GM12878 (cell line): ENCODE data around the gene ETV3L. TPM values are rescaled to one million over a fixed set of nuclear protein-coding genes. Genes with fewer than 3 reads are reported as not detected.

Source experiments
- BMI1 ChIP-seq: fragments of 450-650 bp; IDR thresholded peaks from 2 replicates; pipeline ENCODE4 v1.6.1; 2016; ENCODE audit warnings: mild to moderate bottlenecking, moderate library complexity, borderline replicate concordance
- BRCA1 ChIP-seq: IDR thresholded peaks from 2 replicates; pipeline ENCODE4 v1.6.1; 2011; ENCODE audit warnings: low read depth, low read length, improper control_type of control experiment
- CEBPB ChIP-seq, 2 experiments: fragments of 150-350 bp in 1 of 2; IDR thresholded peaks; 2 replicates each; pipeline ENCODE4 v1.6.1; 2012 to 2014; ENCODE audit warnings: low read depth in 2 of 2, low read length in 2 of 2, borderline replicate concordance in 1 of 2, inconsistent platforms in 1 of 2
- ESRRA ChIP-seq: IDR thresholded peaks from 2 replicates; pipeline ENCODE4 v1.6.1; 2012; ENCODE audit warnings: mild to moderate bottlenecking, low read length, improper control_type of control experiment
- FOXM1 ChIP-seq: IDR thresholded peaks from 2 replicates; pipeline ENCODE4 v1.6.1; 2012; ENCODE audit warnings: low read depth, mild to moderate bottlenecking, inconsistent platforms, low read length, moderate library complexity
- KAT2A ChIP-seq: conservative IDR thresholded peaks from 2 replicates; pipeline ENCODE4 v1.6.1; 2011; ENCODE audit warnings: low read depth, low read length; ENCODE audit not compliant: control insufficient read depth
- KDM1A ChIP-seq: fragments of 200-600 bp; sonication (generic); IDR thresholded peaks from 2 replicates; pipeline ENCODE4 v1.6.1; 2016; ENCODE audit warnings: borderline replicate concordance
- KLF5 ChIP-seq: fragments of 450-650 bp; IDR thresholded peaks from 2 replicates; pipeline ENCODE4 v1.6.1; 2014; ENCODE audit warnings: mild to moderate bottlenecking; ENCODE audit not compliant: partially characterized antibody
- MEF2B ChIP-seq: fragments of 450-650 bp; IDR thresholded peaks from 2 replicates; pipeline ENCODE4 v1.6.1; 2018; ENCODE audit warnings: mild to moderate bottlenecking, moderate library complexity; ENCODE audit not compliant: partially characterized antibody, poor library complexity, severe bottlenecking
- PAX5 ChIP-seq: IDR thresholded peaks from 2 replicates; pipeline ENCODE4 v1.6.1; 2011; ENCODE audit warnings: low read depth, low read length, borderline replicate concordance
- PML ChIP-seq: IDR thresholded peaks from 2 replicates; pipeline ENCODE4 v1.6.1; 2012; ENCODE audit warnings: low read length, inconsistent platforms
- RAD21 ChIP-seq: IDR thresholded peaks from 2 replicates; pipeline ENCODE4 v1.6.1; 2011; ENCODE audit warnings: mild to moderate bottlenecking, low read depth, low read length, moderate library complexity; ENCODE audit not compliant: insufficient read depth
- RELA ChIP-seq: fragments of 450-650 bp; IDR thresholded peaks from 2 replicates; pipeline ENCODE4 v1.8.0; 2014; ENCODE audit warnings: borderline replicate concordance; ENCODE audit not compliant: partially characterized antibody
- SREBF2 ChIP-seq: IDR thresholded peaks from 2 replicates; pipeline ENCODE4 v1.6.1; 2012; ENCODE audit warnings: mild to moderate bottlenecking, low read length
- SUZ12 ChIP-seq: fragments of 200-600 bp; sonication (generic); IDR thresholded peaks from one replicate; pipeline ENCODE4 v1.6.1; 2018; ENCODE audit warnings: antibody characterized with exemption, mild to moderate bottlenecking; ENCODE audit not compliant: unreplicated experiment
- TCF12 ChIP-seq: IDR thresholded peaks from 2 replicates; pipeline ENCODE4 v1.6.1; 2011; ENCODE audit warnings: low read depth, mild to moderate bottlenecking, low read length
- YY1 ChIP-seq: IDR thresholded peaks from 2 replicates; pipeline ENCODE4 v1.6.1; 2011; ENCODE audit warnings: low read depth, mild to moderate bottlenecking, low read length
- polyA plus RNA-seq, 11 experiments: library from polyadenylated mRNA; depleted of rRNA in 4 of 11; unstranded in 6 of 11; stranded (reverse) in 5 of 11; fragments of >200 nt; fragmentation: Nextera tagmentation in 4 of 11; fragmentation: Illumina TruSeq in 1 of 11; extraction: Ambion mirVana in 4 of 11; extraction: Trizol in 1 of 11; gene quantifications; 1 replicate in 1 of 11; 2 replicates in 10 of 11; pipeline versions ENCODE4 v1.2.1 to v1.2.3, GENCODE V29; 2011 to 2016; ENCODE audit warnings: inconsistent platforms in 2 of 11, missing spikeins in 2 of 11, low read depth in 1 of 11
- total RNA-seq, 4 experiments: library from RNA; depleted of rRNA in 3 of 4; stranded (reverse); fragments of >200 nt in 3 of 4; fragmentation: Illumina TruSeq in 1 of 4; extraction: Trizol in 1 of 4; gene quantifications; 2 replicates each; pipeline versions ENCODE4 v1.2.1 to v1.2.3, GENCODE V29; 2013 to 2021
- TF ChIP-seq, protein P1 (sequence below): fragments of 450-650 bp; IDR thresholded peaks from 2 replicates; pipeline ENCODE4 v1.6.1; 2017; ENCODE audit warnings: mild to moderate bottlenecking, low read depth, inconsistent platforms; ENCODE audit not compliant: poor library complexity, severe bottlenecking
- TF ChIP-seq, protein P2 (sequence below): fragments of 450-650 bp; IDR thresholded peaks from 2 replicates; pipeline ENCODE4 v1.6.1; 2017; ENCODE audit warnings: mild to moderate bottlenecking, moderate library complexity
- TF ChIP-seq, protein P3 (sequence below): IDR thresholded peaks from 2 replicates; pipeline ENCODE4 v1.6.1; 2012; ENCODE audit warnings: low read depth, low read length, improper control_type of control experiment
- TF ChIP-seq, protein P4 (sequence below), 3 experiments: IDR thresholded peaks in 2 of 3; conservative IDR thresholded peaks in 1 of 3; 2 replicates each; pipeline ENCODE4 v1.5.1; 2011; ENCODE audit warnings: low read depth in 3 of 3, low read length in 3 of 3, mild to moderate bottlenecking in 3 of 3, control low read depth in 2 of 3, moderate library complexity in 2 of 3, inconsistent platforms in 1 of 3, mixed read lengths in 1 of 3; ENCODE audit not compliant: control insufficient read depth in 2 of 3, insufficient read depth in 1 of 3; ENCODE audit errors: extremely low read depth in 1 of 3

ETV3L gene
- total and polyA plus RNA-seq, 10 of the 15 experiments (the other 5 are each of a cell fraction or from before 2014, with no cell fraction given): 0.03 to 1.3 (median 0.44) TPM

DNA sequence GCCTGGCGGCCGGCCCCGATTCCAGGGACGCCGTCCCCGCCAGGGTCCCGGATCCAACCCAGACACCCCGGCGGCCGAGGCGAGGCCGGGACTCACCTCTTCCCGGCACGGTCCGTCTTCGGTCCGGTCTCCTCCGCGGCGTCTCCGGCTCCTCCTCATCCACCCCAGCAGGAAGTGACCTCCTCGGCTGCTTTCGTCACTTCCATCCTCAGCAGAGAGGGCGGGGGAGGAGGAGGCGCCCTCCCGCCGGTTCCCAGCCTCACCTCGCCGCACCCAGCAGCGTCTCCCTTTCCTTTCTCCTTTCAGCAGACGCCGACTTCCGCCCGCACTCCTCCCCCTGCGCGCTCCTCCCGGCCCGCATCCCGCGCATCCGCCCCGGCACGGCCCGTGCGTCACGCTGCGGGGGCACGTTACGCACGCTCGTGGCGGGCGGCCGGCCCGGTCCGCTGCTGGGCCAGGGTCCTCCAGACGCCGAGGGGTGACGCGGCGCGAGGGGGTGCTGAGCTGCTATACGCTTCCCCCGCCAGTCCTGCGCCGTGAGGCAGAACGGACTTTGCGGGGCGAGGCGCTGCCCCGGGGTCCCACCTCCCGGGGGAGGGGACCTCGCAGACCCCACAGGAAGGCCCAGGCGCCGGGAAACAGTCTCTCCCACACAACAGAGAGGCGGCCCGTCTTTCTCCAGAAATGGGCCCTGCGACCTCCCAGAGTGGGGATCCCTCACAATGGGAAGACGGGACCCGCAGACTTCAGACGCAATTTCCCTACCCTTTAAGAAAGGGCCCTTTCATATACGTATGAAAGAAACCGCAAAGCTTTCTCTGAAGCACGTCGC lies 38.8 kb upstream of the ETV3L start, which contains the start of gene ETV3 (continued):
- no peak for TF ChIP-seq BMI1
- TF ChIP-seq, protein P1, sequence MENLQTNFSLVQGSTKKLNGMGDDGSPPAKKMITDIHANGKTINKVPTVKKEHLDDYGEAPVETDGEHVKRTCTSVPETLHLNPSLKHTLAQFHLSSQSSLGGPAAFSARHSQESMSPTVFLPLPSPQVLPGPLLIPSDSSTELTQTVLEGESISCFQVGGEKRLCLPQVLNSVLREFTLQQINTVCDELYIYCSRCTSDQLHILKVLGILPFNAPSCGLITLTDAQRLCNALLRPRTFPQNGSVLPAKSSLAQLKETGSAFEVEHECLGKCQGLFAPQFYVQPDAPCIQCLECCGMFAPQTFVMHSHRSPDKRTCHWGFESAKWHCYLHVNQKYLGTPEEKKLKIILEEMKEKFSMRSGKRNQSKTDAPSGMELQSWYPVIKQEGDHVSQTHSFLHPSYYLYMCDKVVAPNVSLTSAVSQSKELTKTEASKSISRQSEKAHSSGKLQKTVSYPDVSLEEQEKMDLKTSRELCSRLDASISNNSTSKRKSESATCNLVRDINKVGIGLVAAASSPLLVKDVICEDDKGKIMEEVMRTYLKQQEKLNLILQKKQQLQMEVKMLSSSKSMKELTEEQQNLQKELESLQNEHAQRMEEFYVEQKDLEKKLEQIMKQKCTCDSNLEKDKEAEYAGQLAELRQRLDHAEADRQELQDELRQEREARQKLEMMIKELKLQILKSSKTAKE: no peak
- TF ChIP-seq BRCA1: no peak
- TF ChIP-seq CEBPB (IDR thresholded peaks at IDR 0.05; ENCODE audit: borderline replicate concordance in 1 of 2, low read depth in 2 of 2, low read length in 2 of 2): no peak
- TF ChIP-seq RELA: peak; percentile 54
- TF ChIP-seq, protein P2, sequence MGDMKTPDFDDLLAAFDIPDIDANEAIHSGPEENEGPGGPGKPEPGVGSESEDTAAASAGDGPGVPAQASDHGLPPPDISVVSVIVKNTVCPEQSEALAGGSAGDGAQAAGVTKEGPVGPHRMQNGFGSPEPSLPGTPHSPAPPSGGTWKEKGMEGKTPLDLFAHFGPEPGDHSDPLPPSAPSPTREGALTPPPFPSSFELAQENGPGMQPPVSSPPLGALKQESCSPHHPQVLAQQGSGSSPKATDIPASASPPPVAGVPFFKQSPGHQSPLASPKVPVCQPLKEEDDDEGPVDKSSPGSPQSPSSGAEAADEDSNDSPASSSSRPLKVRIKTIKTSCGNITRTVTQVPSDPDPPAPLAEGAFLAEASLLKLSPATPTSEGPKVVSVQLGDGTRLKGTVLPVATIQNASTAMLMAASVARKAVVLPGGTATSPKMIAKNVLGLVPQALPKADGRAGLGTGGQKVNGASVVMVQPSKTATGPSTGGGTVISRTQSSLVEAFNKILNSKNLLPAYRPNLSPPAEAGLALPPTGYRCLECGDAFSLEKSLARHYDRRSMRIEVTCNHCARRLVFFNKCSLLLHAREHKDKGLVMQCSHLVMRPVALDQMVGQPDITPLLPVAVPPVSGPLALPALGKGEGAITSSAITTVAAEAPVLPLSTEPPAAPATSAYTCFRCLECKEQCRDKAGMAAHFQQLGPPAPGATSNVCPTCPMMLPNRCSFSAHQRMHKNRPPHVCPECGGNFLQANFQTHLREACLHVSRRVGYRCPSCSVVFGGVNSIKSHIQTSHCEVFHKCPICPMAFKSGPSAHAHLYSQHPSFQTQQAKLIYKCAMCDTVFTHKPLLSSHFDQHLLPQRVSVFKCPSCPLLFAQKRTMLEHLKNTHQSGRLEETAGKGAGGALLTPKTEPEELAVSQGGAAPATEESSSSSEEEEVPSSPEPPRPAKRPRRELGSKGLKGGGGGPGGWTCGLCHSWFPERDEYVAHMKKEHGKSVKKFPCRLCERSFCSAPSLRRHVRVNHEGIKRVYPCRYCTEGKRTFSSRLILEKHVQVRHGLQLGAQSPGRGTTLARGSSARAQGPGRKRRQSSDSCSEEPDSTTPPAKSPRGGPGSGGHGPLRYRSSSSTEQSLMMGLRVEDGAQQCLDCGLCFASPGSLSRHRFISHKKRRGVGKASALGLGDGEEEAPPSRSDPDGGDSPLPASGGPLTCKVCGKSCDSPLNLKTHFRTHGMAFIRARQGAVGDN: peak; percentile 97
- TF ChIP-seq FOXM1: no peak
- no peak for TF ChIP-seq SUZ12
- TF ChIP-seq, protein P3, sequence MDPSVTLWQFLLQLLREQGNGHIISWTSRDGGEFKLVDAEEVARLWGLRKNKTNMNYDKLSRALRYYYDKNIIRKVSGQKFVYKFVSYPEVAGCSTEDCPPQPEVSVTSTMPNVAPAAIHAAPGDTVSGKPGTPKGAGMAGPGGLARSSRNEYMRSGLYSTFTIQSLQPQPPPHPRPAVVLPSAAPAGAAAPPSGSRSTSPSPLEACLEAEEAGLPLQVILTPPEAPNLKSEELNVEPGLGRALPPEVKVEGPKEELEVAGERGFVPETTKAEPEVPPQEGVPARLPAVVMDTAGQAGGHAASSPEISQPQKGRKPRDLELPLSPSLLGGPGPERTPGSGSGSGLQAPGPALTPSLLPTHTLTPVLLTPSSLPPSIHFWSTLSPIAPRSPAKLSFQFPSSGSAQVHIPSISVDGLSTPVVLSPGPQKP: no peak
- TF ChIP-seq SREBF2: no peak
- TF ChIP-seq, protein P4, sequence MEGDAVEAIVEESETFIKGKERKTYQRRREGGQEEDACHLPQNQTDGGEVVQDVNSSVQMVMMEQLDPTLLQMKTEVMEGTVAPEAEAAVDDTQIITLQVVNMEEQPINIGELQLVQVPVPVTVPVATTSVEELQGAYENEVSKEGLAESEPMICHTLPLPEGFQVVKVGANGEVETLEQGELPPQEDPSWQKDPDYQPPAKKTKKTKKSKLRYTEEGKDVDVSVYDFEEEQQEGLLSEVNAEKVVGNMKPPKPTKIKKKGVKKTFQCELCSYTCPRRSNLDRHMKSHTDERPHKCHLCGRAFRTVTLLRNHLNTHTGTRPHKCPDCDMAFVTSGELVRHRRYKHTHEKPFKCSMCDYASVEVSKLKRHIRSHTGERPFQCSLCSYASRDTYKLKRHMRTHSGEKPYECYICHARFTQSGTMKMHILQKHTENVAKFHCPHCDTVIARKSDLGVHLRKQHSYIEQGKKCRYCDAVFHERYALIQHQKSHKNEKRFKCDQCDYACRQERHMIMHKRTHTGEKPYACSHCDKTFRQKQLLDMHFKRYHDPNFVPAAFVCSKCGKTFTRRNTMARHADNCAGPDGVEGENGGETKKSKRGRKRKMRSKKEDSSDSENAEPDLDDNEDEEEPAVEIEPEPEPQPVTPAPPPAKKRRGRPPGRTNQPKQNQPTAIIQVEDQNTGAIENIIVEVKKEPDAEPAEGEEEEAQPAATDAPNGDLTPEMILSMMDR (IDR thresholded peaks at IDR 0.05 in 2 of 3, conservative IDR thresholded peaks at IDR 0.05 in 1 of 3; ENCODE audit: control insufficient read depth in 2 of 3, extremely low read depth in 1 of 3, insufficient read depth in 1 of 3, low read depth in 3 of 3, low read length in 3 of 3): no peak
- TF ChIP-seq RAD21: no peak
- TF ChIP-seq MEF2B: peak; percentile 62
- TF ChIP-seq KLF5: peak; percentile 73
- TF ChIP-seq KDM1A: no peak
- no peak; the same call in 1 of the 2 replicates for TF ChIP-seq PML
- TF ChIP-seq YY1: no peak
- peak; percentile 2; the same call in 1 of the 2 replicates for TF ChIP-seq TCF12
- no peak for TF ChIP-seq KAT2A
- peak; percentile 39; the same call in 1 of the 2 replicates for TF ChIP-seq PAX5
- no peak for TF ChIP-seq ESRRA
